Measurements from ENCODE around the gene KRT8. TPM values are rescaled to one million over a fixed set of nuclear protein-coding genes. Genes with fewer than 3 reads are reported as not detected.

The KRT8 gene
- polyA plus RNA-seq, 1 donor from 2014 or later: 0.46 TPM

- Histone ChIP-seq H3F3A (ENCODE audit: insufficient read depth, low read length, poor library complexity, severe bottlenecking) (no peaks in the 10 kb centered on the region), H2AFZ (ENCODE audit: low read depth, low read length) (no peak within 1 kb of the TSS), H3K9ac (ENCODE audit: low read length) (no peak within 1 kb of the TSS), H3K4me2 (ENCODE audit: low read length) (no peak within 1 kb of the TSS), H3K36me3 (ENCODE audit: insufficient read depth, low read length) (no peaks in the 10 kb centered on the region), H3K27me3 (ENCODE audit: insufficient read depth, low read depth, low read length) (no peaks in the 10 kb centered on the region), H3K9me2 (ENCODE audit: insufficient read depth, low read length) (no peaks in the 10 kb centered on the region), H3K79me2 (replicated peaks; ENCODE audit: insufficient read depth, low read length) (no peaks in the 10 kb centered on the region), H3K9me3 (ENCODE audit: low read length) (no peaks in the 10 kb centered on the region), H3K4me3 (ENCODE audit: low read length) (no peak within 1 kb of the TSS), H3K27ac (ENCODE audit: low read length) (no peak within 1 kb of the TSS), H4K20me1 (ENCODE audit: insufficient read depth) (no peaks in the 10 kb centered on the region)
- TF ChIP-seq EZH2 (IDR thresholded peaks at IDR 0.05; ENCODE audit: borderline replicate concordance, insufficient read depth, low read length, poor library complexity, severe bottlenecking) (no peak), SMC3 (conservative IDR thresholded peaks at IDR 0.05; ENCODE audit: poor library complexity) (no peak), RAD21 (conservative IDR thresholded peaks at IDR 0.05) (no peak), MXI1 (conservative IDR thresholded peaks at IDR 0.05; ENCODE audit: poor library complexity, severe bottlenecking) (no peak), REST (IDR thresholded peaks at IDR 0.05; ENCODE audit: borderline replicate concordance) (no peak), POLR2AphosphoS5 (IDR thresholded peaks at IDR 0.05) (no peak), TAF1 (IDR thresholded peaks at IDR 0.05; ENCODE audit: low read depth) (no peak), EP300 (conservative IDR thresholded peaks at IDR 0.05; ENCODE audit: poor library complexity, severe bottlenecking) (no peak), CTCF (IDR thresholded peaks at IDR 0.05; ENCODE audit: poor library complexity, severe bottlenecking) (no peak)
Measured at GRCh38 chr12:52848661-52849255, 56.1 kb downstream of the KRT8 start, which contains the start of gene KRT78. Gene KRT78, minus strand, starts transcription at chr12:52848994. Its CDS starts 64 bp downstream, at chr12:52848930.

- TF ChIP-seq EP300 (conservative IDR thresholded peaks at IDR 0.05; ENCODE audit: poor library complexity, severe bottlenecking): no peak
- no peak for TF ChIP-seq EZH2 (IDR thresholded peaks at IDR 0.05; ENCODE audit: borderline replicate concordance, insufficient read depth, low read length, poor library complexity, severe bottlenecking)
- TF ChIP-seq SMC3 (conservative IDR thresholded peaks at IDR 0.05; ENCODE audit: poor library complexity): no peak
- TF ChIP-seq CTCF (IDR thresholded peaks at IDR 0.05; ENCODE audit: poor library complexity, severe bottlenecking): no peak
- no peak for TF ChIP-seq TAF1 (IDR thresholded peaks at IDR 0.05; ENCODE audit: low read depth)
- no peak for TF ChIP-seq POLR2AphosphoS5 (IDR thresholded peaks at IDR 0.05)
- TF ChIP-seq MXI1 (conservative IDR thresholded peaks at IDR 0.05; ENCODE audit: poor library complexity, severe bottlenecking): no peak
- no peak for TF ChIP-seq REST (IDR thresholded peaks at IDR 0.05; ENCODE audit: borderline replicate concordance)
- Histone ChIP-seq H3K9me3 (ENCODE audit: low read length) (no peaks in the 10 kb centered on the region), H3K79me2 (replicated peaks; ENCODE audit: insufficient read depth, low read length) (no peaks in the 10 kb centered on the region)
Measured at GRCh38 chr12:52847335-52848102, 57.4 kb downstream of the KRT8 start.

More at GRCh38 chr12:52847335-52848102, 57.4 kb downstream of the KRT8 start:
- Histone ChIP-seq H2AFZ (ENCODE audit: low read depth, low read length) (no peak overlapping the region), H3K9me2 (ENCODE audit: insufficient read depth, low read length) (no peaks in the 10 kb centered on the region), H3K4me2 (ENCODE audit: low read length) (no peak overlapping the region), H3K9ac (ENCODE audit: low read length) (no peak overlapping the region), H4K20me1 (ENCODE audit: insufficient read depth) (no peaks in the 10 kb centered on the region), H3K36me3 (ENCODE audit: insufficient read depth, low read length) (no peaks in the 10 kb centered on the region), H3K27ac (ENCODE audit: low read length) (no peak overlapping the region), H3F3A (ENCODE audit: insufficient read depth, low read length, poor library complexity, severe bottlenecking) (no peaks in the 10 kb centered on the region), H3K4me3 (ENCODE audit: low read length) (no peak overlapping the region), H3K27me3 (ENCODE audit: insufficient read depth, low read depth, low read length) (no peaks in the 10 kb centered on the region)
